Fibroblast of lung (primary cell): ENCODE data around the gene GNG7.

Source experiments
- CTCF ChIP-seq, 2 donors: IDR thresholded peaks in 1 of 2; conservative IDR thresholded peaks in 1 of 2; 1 replicate in 1 of 2; 2 replicates in 1 of 2; pipeline ENCODE4 v1.5.1; 2011 to 2012; ENCODE audit warnings: low read length in 2 of 2, control low read depth in 1 of 2, inconsistent platforms in 1 of 2, low read depth in 1 of 2, mild to moderate bottlenecking in 1 of 2
- EZH2 ChIP-seq: IDR thresholded peaks from 2 replicates; pipeline ENCODE4 v1.5.1; 2012; ENCODE audit warnings: low read length, control low read depth, mild to moderate bottlenecking; ENCODE audit errors: missing control alignments

GRCh38 chr19:2735374-2735773, 32.9 kb upstream of the GNG7 start:
- TF ChIP-seq CTCF (conservative IDR thresholded peaks at IDR 0.05 in 1 of 2, IDR thresholded peaks at IDR 0.05 in 1 of 2; ENCODE audit: low read depth in 1 of 2, low read length in 2 of 2): no peak
- TF ChIP-seq EZH2: no peak
